Ammon's horn (tissue), 1 donor: Measurements from ENCODE around the gene IFIT5.
"Not testable (repeated sequence)": the region's sequence is repeated elsewhere in the genome, so short reads cannot be mapped to it uniquely, and the experiment has no call there.

Experiments used
- DNase-seq: peaks from one replicate; pipeline ENCODE4 v3.0.0-alpha.2; 2016; ENCODE audit warnings: low spot score

IFIT5 gene, protein sequence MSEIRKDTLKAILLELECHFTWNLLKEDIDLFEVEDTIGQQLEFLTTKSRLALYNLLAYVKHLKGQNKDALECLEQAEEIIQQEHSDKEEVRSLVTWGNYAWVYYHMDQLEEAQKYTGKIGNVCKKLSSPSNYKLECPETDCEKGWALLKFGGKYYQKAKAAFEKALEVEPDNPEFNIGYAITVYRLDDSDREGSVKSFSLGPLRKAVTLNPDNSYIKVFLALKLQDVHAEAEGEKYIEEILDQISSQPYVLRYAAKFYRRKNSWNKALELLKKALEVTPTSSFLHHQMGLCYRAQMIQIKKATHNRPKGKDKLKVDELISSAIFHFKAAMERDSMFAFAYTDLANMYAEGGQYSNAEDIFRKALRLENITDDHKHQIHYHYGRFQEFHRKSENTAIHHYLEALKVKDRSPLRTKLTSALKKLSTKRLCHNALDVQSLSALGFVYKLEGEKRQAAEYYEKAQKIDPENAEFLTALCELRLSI

DNA sequence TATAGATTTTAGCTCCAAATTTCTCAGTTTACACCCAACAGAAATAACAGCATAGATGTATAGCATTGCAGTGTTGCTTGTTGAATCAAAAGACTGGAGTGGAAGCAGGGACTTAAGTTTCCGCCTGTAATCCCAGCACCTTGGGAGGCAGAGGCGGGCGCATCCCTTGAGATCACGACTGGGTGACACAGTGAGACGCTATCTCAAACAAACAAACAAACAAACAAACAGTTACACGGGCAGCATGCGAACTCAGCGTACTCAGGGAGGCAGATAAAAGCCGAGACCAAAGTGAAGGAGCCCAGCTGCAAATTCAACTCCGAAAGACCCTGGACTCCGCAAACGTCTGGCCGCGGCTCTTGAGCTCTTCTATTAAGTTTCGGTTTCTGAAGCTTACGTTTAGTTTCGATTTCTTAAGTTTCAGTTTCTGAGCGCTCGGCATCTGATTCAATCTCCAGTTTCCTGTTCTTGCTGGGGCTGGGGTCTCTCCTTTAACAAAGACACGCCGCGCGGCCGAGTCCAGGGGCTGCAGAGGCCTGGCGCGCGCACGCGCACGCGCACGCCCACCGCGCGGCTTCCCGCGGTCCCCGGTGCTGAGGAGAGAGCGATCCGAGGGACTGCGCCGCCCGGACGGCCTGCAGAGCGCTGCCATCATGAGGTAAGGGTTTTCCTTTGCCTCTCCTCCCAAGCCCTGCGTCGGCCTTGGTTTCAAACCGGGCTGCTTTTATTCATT lies at the start of gene IFIT5:
TSS of gene IFIT5 (plus strand) at position 423 of the 733 bp plus-strand sequence. CDS start at position 654, 231 bp downstream.
- peak; percentile 85 for DNase-seq

DNA sequence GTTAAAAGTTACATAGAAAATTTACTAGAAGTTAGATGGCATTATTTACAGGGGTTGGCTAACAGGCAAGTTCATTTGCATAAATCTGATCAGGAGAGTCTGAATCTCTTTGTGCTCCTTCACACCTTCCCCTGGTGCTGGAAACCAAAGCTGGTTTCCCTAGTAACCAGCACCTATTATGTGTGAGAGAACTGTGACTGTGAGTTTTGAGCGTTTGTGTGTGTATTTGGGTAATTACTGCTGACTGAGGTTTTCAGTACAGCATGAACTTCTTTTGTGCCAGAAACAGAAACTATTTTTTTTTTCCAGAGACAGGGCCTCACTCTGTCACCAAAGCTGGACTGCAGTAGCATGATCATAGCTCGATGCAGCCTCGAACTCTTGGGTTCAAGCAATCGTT lies 46.8 kb upstream of the IFIT5 start:
- DNase-seq: peak; percentile 73

DNA sequence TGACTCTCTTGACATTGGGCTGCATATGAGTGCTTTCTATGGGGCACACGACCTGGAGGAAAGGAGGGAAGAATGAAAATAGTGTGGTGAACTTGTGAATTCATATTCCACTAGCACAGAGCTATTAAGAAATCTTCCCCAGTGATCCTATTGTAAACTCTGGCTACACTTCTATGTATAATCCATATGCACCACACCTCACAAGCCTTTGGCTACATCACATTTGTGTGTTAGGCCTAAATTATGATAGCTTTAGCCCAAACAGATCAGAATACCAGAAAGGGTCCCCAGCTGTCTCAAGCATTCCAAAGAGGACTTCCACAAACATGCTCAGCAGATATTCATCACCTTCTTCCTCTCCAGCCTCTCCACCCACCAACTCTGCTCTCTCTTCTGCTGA lies 46.2 kb upstream of the IFIT5 start:
- DNase-seq: no peak

DNA sequence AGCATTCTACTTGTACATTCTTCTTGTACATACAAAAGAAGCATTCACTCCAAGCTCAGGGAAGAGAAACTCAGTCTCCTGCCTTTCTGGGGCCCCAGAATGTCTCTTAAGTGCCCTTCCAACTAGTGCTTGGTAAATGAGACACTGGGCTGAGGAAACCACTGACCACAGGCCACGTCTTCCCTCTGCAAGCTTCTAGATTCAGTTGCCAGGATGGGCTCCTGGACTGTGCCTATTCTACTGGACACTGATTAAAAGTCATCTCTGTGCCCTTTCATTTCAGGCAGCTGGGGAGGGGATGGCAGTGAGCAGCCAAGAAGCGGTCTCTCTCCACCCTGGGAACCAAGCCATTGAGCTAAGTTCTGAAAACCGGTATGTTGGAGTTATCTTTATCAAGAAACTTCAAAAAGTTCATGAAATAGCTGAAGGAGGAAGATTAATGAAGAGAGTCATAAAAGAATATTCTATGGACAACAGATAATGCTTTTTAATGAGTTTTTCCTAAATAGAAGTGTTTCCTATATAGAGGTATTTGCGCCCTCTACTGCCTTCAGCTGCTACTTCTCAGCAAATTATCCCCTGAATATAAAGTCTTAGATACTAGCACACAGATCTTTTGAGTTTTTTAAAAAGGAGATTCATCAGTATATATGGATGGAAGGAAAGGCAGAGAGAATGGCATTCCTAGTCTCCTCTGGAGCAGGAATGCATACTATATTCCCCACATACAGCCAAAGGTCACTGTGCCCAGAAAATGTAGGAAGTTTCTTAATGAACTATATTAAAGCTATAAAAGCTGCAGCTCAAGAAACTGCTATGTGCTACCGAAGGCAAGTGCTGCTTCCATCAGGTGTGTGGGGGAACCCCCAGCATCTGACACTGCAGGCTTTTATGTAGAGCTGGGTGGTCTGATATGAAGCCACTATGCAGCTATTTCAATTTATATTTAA lies 44.9 kb upstream of the IFIT5 start:
- peak; percentile 74 for DNase-seq

DNA sequence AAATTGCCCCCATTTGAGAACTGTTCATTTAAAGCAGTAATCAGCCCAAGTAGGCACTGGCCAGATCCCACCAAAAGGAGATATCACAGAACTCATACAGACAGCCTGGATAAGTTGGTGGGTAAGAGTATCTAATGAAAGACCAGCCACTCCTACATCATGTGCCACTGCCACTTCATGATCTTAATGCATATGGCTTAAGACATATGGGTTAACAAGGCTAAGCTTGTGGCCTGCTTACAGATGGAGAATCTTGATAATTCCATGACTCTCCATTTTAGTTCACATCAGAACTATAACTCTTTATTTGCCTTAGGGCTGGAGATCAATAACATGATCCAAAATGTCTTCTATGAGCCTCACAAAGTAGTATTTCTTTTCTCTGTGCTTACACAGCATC lies 43.3 kb upstream of the IFIT5 start:
- DNase-seq: no peak

DNA sequence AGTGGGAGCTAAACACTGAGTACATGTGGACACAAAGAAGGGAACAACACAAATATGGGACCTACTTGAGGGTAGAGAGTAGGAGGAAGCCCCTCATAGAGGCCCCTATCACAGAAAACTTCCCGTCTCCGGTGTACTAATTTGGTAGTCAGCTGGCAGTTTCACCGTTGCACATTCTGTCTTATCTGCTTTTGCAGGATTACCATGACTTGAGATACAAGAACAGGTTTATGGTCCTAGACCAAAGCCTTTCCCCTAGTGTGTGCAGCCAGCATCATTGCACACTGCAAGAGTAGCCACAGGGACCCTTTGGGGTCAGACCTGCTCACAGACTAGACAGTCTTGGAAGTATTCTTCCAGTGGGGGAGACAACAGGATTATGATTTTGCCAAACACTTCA lies 42.4 kb upstream of the IFIT5 start:
- no peak for DNase-seq

GRCh38 chr10:89373916-89374711 lies 40.3 kb upstream of the IFIT5 start:
- peak; percentile 98 for DNase-seq

GRCh38 chr10:89374713-89375141 lies 39.6 kb upstream of the IFIT5 start:
- DNase-seq: peak; percentile 34

DNA sequence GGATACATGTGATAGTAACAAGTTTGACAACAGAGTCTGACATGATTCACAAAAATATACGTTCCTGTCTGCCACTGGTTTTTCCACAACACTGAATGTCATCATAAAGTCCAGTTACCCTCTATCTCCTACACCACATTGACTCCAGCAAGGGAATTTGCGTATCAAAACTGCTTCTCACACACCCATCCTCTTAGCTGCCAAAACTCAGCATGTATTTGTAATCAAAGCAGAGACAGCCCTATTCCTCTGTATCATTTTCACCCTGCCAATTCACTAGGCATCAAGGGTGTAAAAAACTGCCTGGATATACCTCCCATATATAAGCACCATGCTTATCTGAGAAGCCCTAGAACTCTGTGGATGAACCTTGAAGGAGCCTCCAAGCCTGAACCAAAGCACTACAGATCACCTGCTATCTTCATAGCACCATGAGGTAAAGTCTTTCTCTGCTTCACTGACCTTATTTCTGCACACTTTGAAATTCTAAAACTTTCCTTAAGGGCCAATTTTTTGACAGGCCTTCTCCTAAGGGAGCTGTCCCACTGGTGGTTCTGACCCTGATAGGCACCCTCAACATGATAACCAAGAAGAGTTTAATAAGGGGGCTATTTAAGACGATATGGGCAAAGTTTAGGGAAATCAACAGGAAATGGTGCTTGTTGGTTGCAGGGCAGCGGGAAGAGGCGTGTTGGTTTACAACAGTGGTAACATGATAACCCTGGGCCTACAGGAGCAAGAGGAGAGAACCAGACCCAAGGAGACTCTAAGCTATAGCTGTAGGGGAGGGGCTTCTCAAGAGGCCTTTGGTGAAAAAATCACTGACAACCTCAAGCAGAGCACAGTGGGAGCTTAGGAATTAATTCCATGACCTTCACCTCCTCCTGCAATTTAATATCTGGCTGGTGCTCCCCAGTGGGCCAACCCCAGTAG lies 36.4 kb upstream of the IFIT5 start, which contains the start of gene IFIT1B:
TSS of gene IFIT1B (plus strand) at position 352 of the 933 bp plus-strand sequence. CDS start at position 432, 80 bp downstream.
- no peak for DNase-seq

DNA sequence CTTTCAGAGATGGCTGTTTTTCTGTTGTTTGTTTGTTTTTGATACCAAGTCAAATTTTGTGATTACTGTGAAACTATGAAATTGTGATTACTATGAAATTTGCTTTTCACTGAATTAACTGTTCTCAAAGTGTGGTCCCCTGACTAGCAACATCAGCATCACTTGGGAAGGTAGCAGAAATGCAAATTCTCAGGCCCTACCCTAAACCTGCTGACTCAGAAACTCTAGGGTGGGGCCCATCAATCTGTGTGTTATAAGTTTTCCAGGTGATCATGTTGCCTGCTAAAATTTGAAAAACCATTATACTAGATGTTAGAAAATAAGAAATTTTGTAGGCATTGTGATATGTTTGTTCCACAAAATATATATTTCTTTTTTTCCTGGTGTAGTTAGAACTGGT lies 35.3 kb upstream of the IFIT5 start:
- no peak for DNase-seq

DNA sequence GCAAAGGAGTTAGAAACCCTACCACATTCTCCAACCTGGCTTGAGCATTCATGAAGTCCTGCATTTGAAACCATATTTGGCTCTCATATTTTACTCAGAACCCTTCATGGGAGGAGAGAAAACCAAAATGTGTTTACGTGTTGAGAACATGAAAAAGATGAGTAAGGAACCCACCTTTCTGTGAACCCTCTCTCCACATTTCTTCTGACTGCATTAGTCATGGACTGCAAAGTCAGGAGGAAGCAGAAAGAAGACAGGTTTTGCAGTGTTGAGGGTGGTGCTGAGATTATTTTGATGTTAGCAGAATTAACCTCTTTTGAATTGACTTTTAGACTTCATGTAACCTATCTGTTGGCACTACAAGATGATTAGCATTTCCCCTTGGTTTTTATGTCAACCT lies 31.6 kb upstream of the IFIT5 start:
- no peak for DNase-seq

DNA sequence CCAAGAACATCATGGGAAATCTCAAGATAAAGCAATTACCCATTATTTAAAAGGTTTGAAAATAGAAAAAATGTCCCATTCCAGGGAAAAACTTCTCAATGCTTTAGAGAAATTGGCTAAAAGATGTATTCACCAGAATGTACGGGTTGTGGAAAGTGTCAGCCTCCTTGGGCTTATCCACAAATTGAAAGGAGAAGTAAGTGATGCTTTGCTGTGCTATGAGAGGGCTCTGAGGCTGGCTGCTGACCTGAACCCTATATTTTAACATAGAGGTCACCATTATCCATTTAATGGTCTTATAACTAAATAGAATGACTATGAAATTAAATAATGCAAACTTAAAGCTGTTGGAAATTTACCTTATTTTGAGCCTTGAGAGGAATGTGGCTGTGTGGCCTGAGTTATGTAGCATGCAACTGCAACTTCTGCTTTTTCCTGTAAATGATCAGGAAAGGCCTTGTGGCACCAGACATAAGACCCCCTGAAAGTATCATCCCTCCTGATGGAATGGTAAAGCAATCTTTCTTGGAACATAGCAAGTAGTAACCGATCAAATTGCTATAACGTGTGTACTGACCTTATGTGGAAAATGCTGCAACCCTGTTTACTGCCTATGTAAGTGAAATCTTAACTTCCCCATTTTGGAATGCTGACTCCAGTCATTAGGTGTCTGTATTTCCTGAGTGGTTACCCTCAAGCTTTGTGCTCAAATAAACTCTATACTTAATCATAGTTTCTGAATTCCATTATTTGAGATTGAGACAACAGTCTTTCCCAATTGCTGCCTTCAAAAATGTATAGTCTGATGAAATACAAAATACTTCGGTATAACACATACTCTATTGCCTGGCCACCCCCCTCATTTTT lies 29.7 kb upstream of the IFIT5 start:
- peak; percentile 31 for DNase-seq

GRCh38 chr10:89388806-89389205 lies 25.6 kb upstream of the IFIT5 start:
- DNase-seq: no peak

- peak; percentile 79 for DNase-seq
Observed at GRCh38 chr10:89389254-89389653, 25.1 kb upstream of the IFIT5 start.

DNA sequence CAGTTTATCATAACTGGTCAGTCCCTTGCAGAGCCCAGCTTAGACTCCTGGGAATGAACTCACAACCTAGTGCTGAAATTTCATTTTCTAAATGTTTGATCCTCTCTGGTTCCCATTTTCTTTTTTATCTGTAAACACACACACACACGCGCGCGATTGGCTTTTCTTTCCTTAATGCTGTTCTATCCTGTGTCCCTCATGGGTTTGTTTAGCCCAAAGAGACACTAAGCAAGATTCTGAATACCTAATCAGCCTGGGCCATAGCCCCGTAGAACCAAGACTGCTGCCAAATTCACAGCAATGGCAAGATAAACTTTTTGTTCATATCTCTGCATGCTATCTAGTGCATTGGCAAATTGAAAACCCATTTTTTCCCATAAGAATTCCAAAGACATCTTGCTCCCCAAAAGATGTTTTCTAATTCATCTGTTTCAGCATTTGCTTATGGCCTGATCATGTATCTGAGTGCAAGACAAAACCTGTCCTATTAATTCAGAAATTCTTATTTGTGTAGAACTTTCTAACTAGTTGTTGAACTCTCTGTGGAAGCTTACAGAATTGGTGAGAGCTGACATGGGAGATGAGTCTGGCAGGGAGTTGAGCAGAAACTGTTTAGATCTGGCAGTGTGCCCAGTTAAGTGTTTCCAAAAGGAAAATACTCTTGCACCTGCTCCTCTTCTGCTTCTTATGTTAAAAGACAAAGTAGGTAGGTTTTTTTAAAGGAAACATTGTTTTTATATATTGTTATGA lies 23.7 kb upstream of the IFIT5 start:
- DNase-seq: no peak

DNA sequence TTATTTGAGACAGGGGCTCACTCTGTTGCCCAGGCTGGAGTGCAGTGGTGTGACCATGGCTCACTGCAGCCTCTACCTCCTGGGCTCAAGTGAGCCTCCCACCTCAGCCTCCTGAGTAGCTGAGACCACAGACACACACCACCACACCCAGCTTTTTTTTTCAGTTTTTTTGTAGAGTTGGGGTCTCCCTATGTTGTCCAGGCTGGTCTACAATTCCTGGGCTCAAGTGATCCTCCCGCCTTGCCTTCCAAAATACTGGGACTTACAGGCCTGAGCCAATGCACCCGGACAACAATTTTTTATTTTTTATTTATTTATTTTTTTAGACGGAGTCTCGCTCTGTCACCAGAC lies 23.2 kb upstream of the IFIT5 start:
- not testable (repeated sequence) for DNase-seq

DNA sequence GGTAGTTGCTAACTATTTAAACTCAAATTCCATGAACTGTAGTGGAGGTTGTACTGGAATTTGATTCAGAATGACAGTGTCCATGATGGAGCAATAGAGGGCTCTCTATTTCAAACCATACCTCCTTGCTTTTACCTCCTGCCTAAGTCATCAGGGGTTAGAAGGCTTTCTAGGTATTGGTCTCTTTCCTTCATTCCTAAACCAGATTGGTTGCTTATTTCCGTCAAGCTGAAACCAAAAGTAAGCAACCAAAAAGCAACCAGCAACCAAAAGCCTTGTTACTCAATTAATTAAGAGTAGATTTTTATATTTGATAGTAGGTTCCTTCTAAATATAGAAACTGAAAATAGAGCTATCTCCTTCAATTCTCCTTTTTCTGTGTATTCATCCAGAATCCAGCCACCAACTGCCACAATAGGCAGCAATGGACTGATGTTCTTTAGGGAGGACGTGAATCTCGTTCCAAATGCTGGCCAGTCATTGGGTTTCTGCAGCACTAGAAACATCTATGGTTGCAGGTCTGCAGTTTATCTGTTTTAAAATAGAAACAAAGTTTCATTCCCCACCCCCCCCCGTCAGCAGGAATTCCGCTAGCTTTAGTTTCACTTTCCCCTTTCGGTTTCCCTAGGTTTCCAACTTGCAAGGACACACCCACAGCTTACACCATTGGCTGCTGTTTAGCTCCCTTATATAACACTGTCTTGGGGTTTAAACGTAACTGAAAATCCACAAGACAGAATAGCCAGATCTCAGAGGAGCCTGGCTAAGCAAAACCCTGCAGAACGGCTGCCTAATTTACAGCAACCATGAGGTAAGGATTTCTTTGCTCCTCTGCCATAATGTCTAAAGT lies 22.2 kb upstream of the IFIT5 start, which contains the start of gene IFIT1:
TSS of gene IFIT1 (plus strand) at position 717 of the 850 bp plus-strand sequence. CDS start at position 807, 90 bp downstream.
- DNase-seq: peak; percentile 92
